Suprapubic skin (tissue), 3 donors: ENCODE data around the gene TIMM44.

Experiments used
- CTCF ChIP-seq, 2 donors: fragments of 200-600 bp in 1 of 2; fragments of 450-650 bp in 1 of 2; sonication (generic) in 1 of 2; IDR thresholded peaks; one replicate each; pipeline ENCODE4 v1.5.1; 2016 to 2019; ENCODE audit warnings: antibody characterized with exemption in 2 of 2, mild to moderate bottlenecking in 1 of 2, moderate library complexity in 1 of 2
- POLR2A ChIP-seq, 2 donors: fragments of 450-650 bp; IDR thresholded peaks; one replicate each; pipeline ENCODE4 v1.6.1; 2017; ENCODE audit warnings: antibody characterized with exemption in 2 of 2, mild to moderate bottlenecking in 2 of 2, moderate library complexity in 2 of 2

GRCh38 chr19:7973883-7974282 is 30.4 kb upstream of the TIMM44 start:
- no peak for TF ChIP-seq POLR2A (IDR thresholded peaks at IDR 0.05)
- no peak for TF ChIP-seq CTCF (IDR thresholded peaks at IDR 0.05)
